ENCODE results near the gene FLOT2.
"Not testable (repeated sequence)": the region's sequence is repeated elsewhere in the genome, so short reads cannot be mapped to it uniquely, and the experiment has no call there.

FLOT2 gene

DNA sequence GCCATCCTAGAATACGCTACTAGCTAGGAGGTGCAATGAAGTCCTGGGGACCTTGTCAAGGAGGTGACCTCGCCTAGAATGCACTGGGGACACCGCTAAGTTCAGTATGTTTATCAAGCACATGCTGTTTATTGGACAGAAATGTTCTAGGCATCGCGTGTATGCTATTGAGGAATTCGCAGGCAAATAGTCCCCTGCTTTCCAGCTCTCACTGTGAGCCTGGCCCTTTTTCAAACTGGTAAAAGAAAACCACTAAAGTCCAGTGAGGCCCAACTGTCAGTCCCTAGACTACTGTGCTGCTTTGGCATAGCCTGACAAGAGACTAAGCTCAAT is 53.8 kb downstream of the FLOT2 start:
- Histone ChIP-seq H3K36me3 (ENCODE audit: insufficient read depth, low read length) (no peaks in the 10 kb centered on the region), H3K4me3 (no peak overlapping the region), H3K9me3 (ENCODE audit: low read depth, low read length) (no peaks in the 10 kb centered on the region), H3K27ac (0 out of 2 replicates have a peak overlapping the region, but pooled peaks have one; percentile 31), H3K9ac (ENCODE audit: insufficient read length) (no peak overlapping the region)
- no peak for TF ChIP-seq POLR2AphosphoS5 (IDR thresholded peaks at IDR 0.05; ENCODE audit: borderline replicate concordance, low read depth, low read length)
- no peak for TF ChIP-seq EZH2 (IDR thresholded peaks at IDR 0.05)
- TF ChIP-seq FOXP2 (optimal IDR thresholded peaks at IDR 0.05; ENCODE audit: control extremely low read depth, extremely low read length, insufficient read depth) = no peak
- no peak for DNase-seq (ENCODE audit: low read depth, low spot score)

DNA sequence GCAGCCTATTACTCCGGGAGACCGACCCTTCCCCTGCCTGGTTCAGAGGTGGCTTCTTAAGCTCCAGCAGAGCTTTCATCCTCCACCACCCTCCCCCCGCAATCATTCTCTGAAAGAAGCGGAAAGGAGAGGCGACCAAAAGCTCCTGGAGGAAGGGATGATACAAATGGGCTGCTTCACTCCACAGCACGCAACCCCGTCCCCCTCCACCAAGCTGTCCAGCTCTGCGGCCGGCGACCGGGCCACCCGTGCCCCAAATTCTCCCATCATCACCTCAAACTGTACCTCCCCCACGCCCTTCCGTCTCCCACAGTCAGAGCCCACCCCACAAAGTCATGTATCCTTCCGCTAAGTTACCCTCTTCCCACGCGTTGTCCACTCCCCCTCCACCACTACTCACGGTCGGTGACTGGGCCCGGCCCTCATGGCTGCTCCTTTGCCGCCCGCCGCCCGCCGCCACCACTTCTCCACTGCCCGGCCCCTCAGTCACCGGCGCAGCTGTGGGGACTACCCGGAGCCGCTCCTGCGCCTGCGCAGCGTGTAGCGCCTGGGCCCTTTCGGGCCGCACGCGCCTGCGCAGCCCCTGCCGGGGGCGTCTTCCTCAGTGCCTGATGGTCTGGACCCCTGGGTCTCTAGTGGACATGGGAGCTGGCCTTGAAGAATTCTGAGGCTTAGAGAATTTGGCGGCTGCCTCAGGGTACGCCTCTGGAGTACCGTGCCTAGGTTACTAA is 55.1 kb downstream of the FLOT2 start, which contains the start of gene FAM222B:
TSS of gene FAM222B (minus strand) at position 509 of the 731 bp plus-strand sequence. CDS start 76,123 bp downstream, outside the sequence.
- Histone ChIP-seq H3K27ac (0 out of 2 replicates have a peak within 1 kb of the TSS, but pooled peaks have one; percentile 48), H3K9me3 (ENCODE audit: low read depth, low read length) (no peaks in the 10 kb centered on the region)

DNA sequence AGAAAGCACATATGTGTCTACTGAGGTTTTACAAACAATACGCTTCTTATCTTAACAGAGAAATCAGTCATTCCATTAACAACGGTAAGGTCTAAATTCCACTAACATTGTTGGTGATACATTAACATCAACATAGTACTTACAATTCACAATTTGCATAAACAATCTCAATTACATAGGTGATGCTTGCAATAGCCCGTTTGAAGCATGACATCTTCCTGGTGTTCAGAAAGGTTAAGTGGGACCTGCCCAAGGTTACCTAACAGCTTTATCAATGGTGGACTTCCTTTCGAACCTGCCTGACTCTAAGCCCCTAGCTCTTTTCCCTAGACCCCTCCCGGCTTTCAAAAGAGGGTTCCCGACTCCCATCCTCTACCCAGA is 55.6 kb downstream of the FLOT2 start:
- no peaks in the 10 kb centered on the region for H3K9me3 ChIP-seq (ENCODE audit: low read depth, low read length)
- DNase-seq (ENCODE audit: low read depth, low spot score) = no peak
- H3K27ac ChIP-seq = no peak overlapping the region
- H3K9ac ChIP-seq (ENCODE audit: insufficient read length) = peak overlapping the region; percentile 82
- TF ChIP-seq EZH2 (IDR thresholded peaks at IDR 0.05) (no peak), FOXP2 (optimal IDR thresholded peaks at IDR 0.05; ENCODE audit: control extremely low read depth, extremely low read length, insufficient read depth) (no peak), POLR2AphosphoS5 (IDR thresholded peaks at IDR 0.05; ENCODE audit: borderline replicate concordance, low read depth, low read length) (no peak)
- H3K36me3 ChIP-seq (ENCODE audit: insufficient read depth, low read length) = no peaks in the 10 kb centered on the region
- peak overlapping the region; percentile 93 for H3K4me3 ChIP-seq

More for the DNA sequence above, 55.1 kb downstream of the FLOT2 start, which contains the start of gene FAM222B:
- Histone ChIP-seq H3K9ac (ENCODE audit: insufficient read length) (peak within 1 kb of the TSS; percentile 82), H3K36me3 (ENCODE audit: insufficient read depth, low read length) (no peaks in the 10 kb centered on the region), H3K4me3 (peak within 1 kb of the TSS; percentile 93)
- no peak for DNase-seq (ENCODE audit: low read depth, low spot score)
- TF ChIP-seq POLR2AphosphoS5 (IDR thresholded peaks at IDR 0.05; ENCODE audit: borderline replicate concordance, low read depth, low read length) = peak; percentile 81; the same call in 1 of the 2 replicates
- no peak for TF ChIP-seq EZH2 (IDR thresholded peaks at IDR 0.05)

DNA sequence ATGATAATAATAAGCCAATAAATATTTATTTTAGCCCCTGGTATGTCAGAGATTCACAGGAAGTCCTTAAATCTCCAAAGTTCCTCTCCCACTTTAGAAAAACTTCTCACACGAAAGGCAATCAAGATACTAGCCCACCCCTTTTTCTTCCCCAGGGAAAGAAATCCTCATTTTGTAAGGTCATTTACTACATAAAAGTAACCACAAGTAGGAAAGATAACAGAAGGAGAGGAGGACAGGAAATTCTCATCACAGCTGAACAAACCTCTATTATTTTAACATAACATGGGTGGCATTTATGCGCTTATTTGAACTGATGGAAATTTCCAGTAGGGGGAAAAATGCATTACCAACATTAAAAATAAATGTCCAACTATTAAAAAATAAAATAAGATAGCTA is 58.3 kb downstream of the FLOT2 start:
- TF ChIP-seq FOXP2 (optimal IDR thresholded peaks at IDR 0.05; ENCODE audit: control extremely low read depth, extremely low read length, insufficient read depth) (no peak), POLR2AphosphoS5 (IDR thresholded peaks at IDR 0.05; ENCODE audit: borderline replicate concordance, low read depth, low read length) (no peak), EZH2 (IDR thresholded peaks at IDR 0.05) (no peak)
- Histone ChIP-seq H3K9ac (ENCODE audit: insufficient read length) (no peak overlapping the region), H3K4me3 (no peak overlapping the region), H3K27ac (peak overlapping the region; percentile 37; the same call in 1 of the 2 replicates), H3K36me3 (ENCODE audit: insufficient read depth, low read length) (no peaks in the 10 kb centered on the region), H3K9me3 (ENCODE audit: low read depth, low read length) (no peaks in the 10 kb centered on the region)
- no peak for DNase-seq (ENCODE audit: low read depth, low spot score)

DNA sequence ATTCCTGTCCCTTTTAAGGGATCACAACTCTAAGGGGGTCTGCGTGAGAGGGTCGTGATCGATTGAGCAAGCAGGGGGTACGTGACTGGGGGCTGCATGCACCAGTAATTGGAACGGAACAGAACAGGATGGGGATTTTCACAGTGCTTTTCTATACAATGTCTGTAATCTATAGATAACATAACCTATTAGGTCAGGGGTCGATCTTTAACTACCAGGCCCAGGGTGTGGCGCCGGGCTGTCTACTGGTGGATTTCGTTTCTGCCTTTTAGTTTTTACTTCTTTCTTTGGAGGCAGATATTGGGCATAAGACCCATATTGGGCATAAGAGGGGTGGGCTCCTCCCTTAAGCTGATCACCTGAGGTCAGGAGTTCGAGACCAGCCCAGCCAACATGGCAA is 61.0 kb downstream of the FLOT2 start:
- H3K9ac ChIP-seq (ENCODE audit: insufficient read length); DNase-seq (ENCODE audit: low read depth, low spot score); H3K27ac ChIP-seq; H3K36me3 ChIP-seq (ENCODE audit: insufficient read depth, low read length); H3K9me3 ChIP-seq (ENCODE audit: low read depth, low read length); H3K4me3 ChIP-seq: not testable (repeated sequence)

DNA sequence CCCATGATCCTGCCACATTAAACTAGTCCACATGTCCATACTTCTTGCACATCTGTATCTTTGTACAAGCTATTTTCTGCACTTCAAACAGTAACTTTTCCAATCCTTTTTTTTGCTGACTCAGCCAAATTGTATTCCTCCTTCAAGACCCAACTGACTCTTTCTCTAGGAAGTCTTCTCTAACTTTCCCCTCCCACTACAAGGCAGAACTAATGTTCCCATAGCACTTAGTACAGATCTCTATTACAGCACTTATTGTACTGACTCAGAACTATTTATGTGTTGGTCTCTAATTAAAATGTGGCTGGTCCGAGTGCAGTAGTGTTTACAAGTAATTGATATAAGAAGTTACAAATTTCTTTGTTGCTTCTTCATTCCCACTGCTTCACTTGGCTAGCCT is 63.1 kb downstream of the FLOT2 start:
- H3K9me3 ChIP-seq (ENCODE audit: low read depth, low read length) = no peaks in the 10 kb centered on the region
- DNase-seq (ENCODE audit: low read depth, low spot score) = no peak
- H3K9ac ChIP-seq (ENCODE audit: insufficient read length) = no peak overlapping the region
- no peak overlapping the region for H3K4me3 ChIP-seq
- TF ChIP-seq FOXP2 (optimal IDR thresholded peaks at IDR 0.05; ENCODE audit: control extremely low read depth, extremely low read length, insufficient read depth) = no peak
- TF ChIP-seq POLR2AphosphoS5 (IDR thresholded peaks at IDR 0.05; ENCODE audit: borderline replicate concordance, low read depth, low read length) = no peak
- no peak for TF ChIP-seq EZH2 (IDR thresholded peaks at IDR 0.05)
- H3K36me3 ChIP-seq (ENCODE audit: insufficient read depth, low read length) = 0 out of 2 replicates have a peak, but pooled peaks cover 4% of the 10 kb centered on the region
- peak overlapping the region; percentile 54; the same call in 1 of the 2 replicates for H3K27ac ChIP-seq
